Right lobe of liver (tissue), 6 donors: ENCODE measurements around the gene ACSF3. TPM values are rescaled to one million over a fixed set of nuclear protein-coding genes. Genes with fewer than 3 reads are reported as not detected.

Experiments
- ATAC-seq, 4 donors: fragments of 200-7000 bp; cut with Tn5 transposase; one replicate each; pipeline ENCODE4 v1.9.1; 2020; ENCODE audit warnings: mild to moderate bottlenecking in 4 of 4, moderate library complexity in 4 of 4
- DNase-seq, 3 donors: peaks; one replicate each; pipeline ENCODE4 v3.0.0-alpha.2; 2020
- H3K27ac ChIP-seq, 3 donors: fragments of 200-600 bp; one replicate each; pipeline ENCODE4 v1.8.0; 2022
- H3K27me3 ChIP-seq, 2 donors: fragments of 200-600 bp; one replicate each; pipeline ENCODE4 v1.8.0; 2022
- H3K36me3 ChIP-seq, 4 donors: fragments of 200-600 bp; sonication (generic) in 1 of 4; one replicate each; pipeline versions ENCODE4 v1.5.1 to v1.8.0; 2017 to 2022; ENCODE audit warnings: control low read depth in 1 of 4
- H3K4me1 ChIP-seq, 4 donors: fragments of 200-600 bp; sonication (generic) in 1 of 4; one replicate each; pipeline versions ENCODE4 v1.5.1 to v1.8.0; 2017 to 2022; ENCODE audit warnings: control low read depth in 1 of 4
- H3K4me3 ChIP-seq, 3 donors: fragments of 200-600 bp; one replicate each; pipeline ENCODE4 v1.8.0; 2022
- H3K9me3 ChIP-seq, 4 donors: fragments of 200-600 bp; sonication (generic) in 1 of 4; one replicate each; pipeline versions ENCODE4 v1.5.1 to v1.8.0; 2017 to 2022; ENCODE audit warnings: control low read depth in 1 of 4
- CTCF ChIP-seq, 4 donors: fragments of 200-600 bp in 3 of 4; fragments of 450-650 bp in 1 of 4; IDR thresholded peaks; one replicate each; pipeline versions ENCODE4 v1.5.1 to v1.8.0; 2016 to 2022; ENCODE audit warnings: antibody characterized with exemption in 4 of 4, mild to moderate bottlenecking in 2 of 4
- POLR2A ChIP-seq: fragments of 450-650 bp; IDR thresholded peaks from one replicate; pipeline ENCODE4 v1.6.1; 2017; ENCODE audit warnings: antibody characterized with exemption, mild to moderate bottlenecking
- WGBS: methylation state at CpG from one replicate; pipeline ENCODE4 v1.1.6; 2018; ENCODE audit warnings: low coverage, low lambda C conversion rate; ENCODE audit not compliant: insufficient coverage; ENCODE audit errors: missing lambda C conversion rate; 5-methylcytosine and 5-hydroxymethylcytosine counted together
- intact Hi-C, 2 donors: fragments of 100-400 bp; cut with DNase I; formaldehyde crosslinking; loops; one replicate each; pipeline versions ENCODE4 v1.11.2 to v1.14.1; 2022
- total RNA-seq, 6 experiments: library from RNA; depleted of rRNA in 2 of 6; stranded (reverse); fragments of >200 nt in 2 of 6; fragmentation: NEBNext Ultra II Directional in 3 of 6; extraction: Animal tissue kit (Norgen Biotek cat#: 25700) in 3 of 6; gene quantifications; one replicate each; pipeline versions ENCODE4 v1.1.0 to v1.2.4, GENCODE V29; 2016 to 2023
- donor health status: DM: no; HTN: yes; CAD: no.
- donor health status: DM: no; HTN: no; CAD: no.
- donor health status: DM: no; HTN: no; CAD: no.
- donor health status: DM: no; HTN: yes; CAD: no.
- donor health status: DM: no; HTN: yes; CAD: no.

Gene ACSF3
- total RNA-seq, 6 experiments from 2014 or later, result 20.2 to 33.6 (median 29.4) TPM

GRCh38 chr16:89052191-89052889 is 41.3 kb upstream of the ACSF3 start:
- Histone ChIP-seq H3K27me3 (no peaks in the 10 kb centered on the region), H3K4me1 (no peaks in the 10 kb centered on the region), H3K4me3 (no peak overlapping the region), H3K27ac (no peak overlapping the region), H3K36me3 (no peaks in the 10 kb centered on the region), H3K9me3 (no peaks in the 10 kb centered on the region)
- TF ChIP-seq POLR2A, result no peak
- no peak for TF ChIP-seq CTCF (IDR thresholded peaks at IDR 0.05)
- DNase-seq, result no peak
- no peak for ATAC-seq
- WGBS, result 75% methylated on average over 9 of the region's 46 CpGs
- intact Hi-C loops, result no loop called here

GRCh38 chr16:89052890-89053724 is 40.5 kb upstream of the ACSF3 start:
- no peak for TF ChIP-seq POLR2A
- TF ChIP-seq CTCF (IDR thresholded peaks at IDR 0.05), result no peak
- WGBS, result 38% methylated on average over 14 of the region's 48 CpGs
- no peaks in the 10 kb centered on the region for H3K27me3 ChIP-seq
- ATAC-seq, result peak in 2 of 4 donors; percentile 42 to 52
- intact Hi-C loops, result no loop called here
- H3K4me3 ChIP-seq, result no peak overlapping the region
- H3K27ac ChIP-seq, result no peak overlapping the region
- H3K4me1 ChIP-seq, result no peaks in the 10 kb centered on the region
- DNase-seq, result no peak
- H3K36me3 ChIP-seq, result no peaks in the 10 kb centered on the region
- H3K9me3 ChIP-seq, result no peaks in the 10 kb centered on the region

- no peak overlapping the region for H3K27ac ChIP-seq
- H3K36me3 ChIP-seq, result no peaks in the 10 kb centered on the region
- intact Hi-C loops, result no loop called here
- H3K4me3 ChIP-seq, result no peak overlapping the region
- DNase-seq (no peak), ATAC-seq (no peak)
- 0% methylated on average over 1 of the region's 16 CpGs for WGBS
- no peaks in the 10 kb centered on the region for H3K9me3 ChIP-seq
- no peak for TF ChIP-seq POLR2A
- TF ChIP-seq CTCF (IDR thresholded peaks at IDR 0.05), result no peak
- no peaks in the 10 kb centered on the region for H3K4me1 ChIP-seq
- no peaks in the 10 kb centered on the region for H3K27me3 ChIP-seq
Measured at GRCh38 chr16:89053725-89054029, 40.0 kb upstream of the ACSF3 start.

GRCh38 chr16:89054261-89054661 is 39.4 kb upstream of the ACSF3 start:
- Histone ChIP-seq H3K27me3 (no peaks in the 10 kb centered on the region), H3K27ac (no peak overlapping the region), H3K4me3 (no peak overlapping the region), H3K4me1 (no peaks in the 10 kb centered on the region), H3K36me3 (no peaks in the 10 kb centered on the region), H3K9me3 (no peaks in the 10 kb centered on the region)
- no peak for TF ChIP-seq CTCF (IDR thresholded peaks at IDR 0.05)
- no peak for TF ChIP-seq POLR2A
- no peak for ATAC-seq
- intact Hi-C loops, result no loop called here
- WGBS, result no CpG with 5 or more reads among the region's 15 CpGs
- DNase-seq, result no peak
